GM21526 (cell line): ENCODE results near the gene ZNF687.

Experiments
- ATAC-seq: cut with Tn5 transposase; IDR thresholded peaks from one replicate; pipeline ENCODE4 v1.9.1; 2021; ENCODE audit warnings: moderate library complexity; ENCODE audit not compliant: unreplicated experiment, low FRiP score

ZNF687 gene

GRCh38 chr1:151312411-151312810 lies 30.3 kb downstream of the ZNF687 start:
- no peak for ATAC-seq

- no peak for ATAC-seq
Observed at GRCh38 chr1:151312826-151313225, 30.7 kb downstream of the ZNF687 start.

- no peak for ATAC-seq
Observed at GRCh38 chr1:151313501-151313900, 31.4 kb downstream of the ZNF687 start.

- no peak for ATAC-seq
Observed at GRCh38 chr1:151314137-151314875, 32.2 kb downstream of the ZNF687 start.

GRCh38 chr1:151315565-151316235 lies 33.6 kb downstream of the ZNF687 start:
- ATAC-seq = no peak

- ATAC-seq = no peak
Observed at GRCh38 chr1:151318975-151319374, 36.9 kb downstream of the ZNF687 start.

- no peak for ATAC-seq
Observed at GRCh38 chr1:151324390-151324930, 42.4 kb downstream of the ZNF687 start.

- no peak for ATAC-seq
Observed at GRCh38 chr1:151325231-151325630, 43.1 kb downstream of the ZNF687 start.

- ATAC-seq = no peak
Observed at GRCh38 chr1:151325646-151326429, 43.7 kb downstream of the ZNF687 start.

GRCh38 chr1:151326619-151327222 lies 44.6 kb downstream of the ZNF687 start:
- ATAC-seq = peak; percentile 45

- ATAC-seq = peak; percentile 68
Observed at GRCh38 chr1:151327223-151327902, 45.3 kb downstream of the ZNF687 start, which contains the start of gene PI4KB. Gene PI4KB, minus strand, starts transcription at chr1:151327416. Its CDS starts 10,935 bp downstream, at chr1:151316481.

GRCh38 chr1:151327903-151328674 lies 46.0 kb downstream of the ZNF687 start:
- peak; percentile 4 for ATAC-seq

GRCh38 chr1:151334822-151335221 lies 52.7 kb downstream of the ZNF687 start:
- ATAC-seq = no peak

GRCh38 chr1:151336556-151336955 lies 54.5 kb downstream of the ZNF687 start:
- ATAC-seq = no peak

- ATAC-seq = no peak
Observed at GRCh38 chr1:151340870-151341754, 59.0 kb downstream of the ZNF687 start.
